ENCODE results near the gene ADGRA3.
"Not testable (repeated sequence)": the region's sequence is repeated elsewhere in the genome, so short reads cannot be mapped to it uniquely, and the experiment has no call there.

The ADGRA3 gene

DNA sequence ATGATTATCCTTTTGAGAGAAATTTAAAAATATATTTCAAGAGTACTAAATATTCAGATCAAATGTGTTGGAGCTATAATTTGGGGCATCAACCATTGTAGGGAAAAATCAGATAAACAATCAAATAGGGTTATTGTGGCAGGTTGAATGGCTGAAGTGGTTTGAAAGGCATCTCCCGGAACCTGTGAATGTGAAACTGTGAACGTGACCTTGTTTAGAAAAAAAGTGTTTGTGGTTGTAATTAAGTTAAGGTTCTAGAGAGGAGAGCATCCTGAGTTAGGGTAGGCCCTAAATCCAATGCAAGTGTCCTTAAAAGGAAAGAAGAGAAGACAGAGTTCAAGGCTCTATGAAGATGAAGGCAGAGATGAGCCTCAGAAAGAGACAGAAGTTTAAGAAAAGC, 37.4 kb downstream of the ADGRA3 start:
- no peak for DNase-seq

DNA sequence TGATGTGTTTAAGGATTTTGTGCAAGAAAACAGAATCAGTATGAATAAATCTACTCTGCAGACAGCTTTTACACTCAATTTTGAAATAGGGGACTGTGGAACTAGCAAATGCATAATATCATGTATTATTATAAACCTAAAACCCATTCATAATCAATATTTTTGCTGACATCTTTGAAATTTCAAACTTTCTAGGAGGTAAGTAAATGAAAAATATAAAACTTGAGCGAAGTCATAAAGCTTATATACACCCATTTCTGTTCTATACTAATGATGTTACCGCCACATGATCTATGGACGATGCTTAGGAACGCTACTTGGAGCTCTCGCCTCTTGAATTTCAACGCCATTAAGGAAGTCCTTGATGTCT, 38.1 kb downstream of the ADGRA3 start:
- no peak for DNase-seq

DNA sequence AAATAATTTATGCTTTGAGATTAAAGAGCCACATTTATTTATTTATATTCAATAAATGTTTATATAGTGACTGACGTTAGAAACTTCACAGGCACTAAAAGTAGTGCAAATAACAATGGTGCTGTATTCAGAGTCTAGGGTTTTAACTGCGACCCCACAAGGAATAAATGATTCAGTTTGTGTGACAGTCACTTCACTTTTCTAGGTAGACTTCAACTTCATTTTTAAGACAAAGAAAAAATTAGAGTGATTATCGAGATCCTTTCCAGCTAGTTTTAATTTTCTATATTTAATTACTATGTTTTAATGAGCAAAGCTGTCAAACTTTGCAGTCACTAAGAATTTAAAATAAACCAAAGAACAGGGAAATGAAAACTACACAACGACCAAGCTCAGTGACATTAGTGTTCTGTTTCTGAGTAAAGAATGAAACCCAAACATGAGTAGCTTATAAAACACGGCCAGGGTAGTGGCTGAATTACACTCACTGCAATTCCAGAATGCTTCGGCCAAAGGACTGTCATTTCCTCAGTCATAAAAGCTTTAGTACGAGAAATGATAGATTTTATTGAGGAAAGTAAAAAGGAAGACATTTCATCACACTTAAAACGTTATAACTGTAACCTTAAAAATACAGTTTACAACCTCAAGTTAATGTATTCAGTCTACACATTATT, 38.6 kb downstream of the ADGRA3 start:
- no peak for DNase-seq

DNA sequence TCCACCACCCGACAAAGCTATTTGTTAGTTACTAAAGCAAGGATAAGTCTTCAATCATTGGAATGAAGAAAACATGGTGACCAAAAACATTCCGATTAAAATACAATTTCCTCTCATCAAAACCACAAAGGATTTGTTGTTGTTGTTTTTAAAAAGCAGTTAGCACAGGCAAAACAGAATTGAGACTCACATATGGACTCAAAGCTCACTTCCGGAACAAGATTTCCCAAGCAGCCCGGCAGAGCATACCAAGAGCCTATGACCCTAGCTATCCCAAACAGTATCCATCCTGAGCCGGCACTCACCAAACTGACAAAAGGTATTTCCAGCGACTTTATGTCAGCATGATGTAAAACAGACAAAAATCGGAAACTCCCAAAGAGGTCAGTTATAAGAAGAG, 39.9 kb downstream of the ADGRA3 start:
- DNase-seq, result no peak

DNA sequence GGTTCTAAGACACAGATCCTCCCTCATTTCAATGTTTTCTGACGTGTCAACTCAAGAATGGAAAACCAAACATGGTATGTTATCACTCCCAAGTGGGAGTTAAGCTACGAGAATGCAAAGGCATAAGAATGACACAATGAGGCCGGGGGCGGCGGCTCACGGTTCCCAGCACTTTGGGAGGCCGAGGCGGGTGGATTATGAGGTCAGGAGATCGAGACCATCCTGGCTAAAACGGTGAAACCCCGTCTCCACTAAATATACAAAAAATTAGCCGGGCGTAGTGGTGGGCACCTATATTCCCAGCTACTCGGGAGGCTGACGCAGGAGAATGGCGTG, 40.6 kb downstream of the ADGRA3 start:
- DNase-seq, result not testable (repeated sequence)

DNA sequence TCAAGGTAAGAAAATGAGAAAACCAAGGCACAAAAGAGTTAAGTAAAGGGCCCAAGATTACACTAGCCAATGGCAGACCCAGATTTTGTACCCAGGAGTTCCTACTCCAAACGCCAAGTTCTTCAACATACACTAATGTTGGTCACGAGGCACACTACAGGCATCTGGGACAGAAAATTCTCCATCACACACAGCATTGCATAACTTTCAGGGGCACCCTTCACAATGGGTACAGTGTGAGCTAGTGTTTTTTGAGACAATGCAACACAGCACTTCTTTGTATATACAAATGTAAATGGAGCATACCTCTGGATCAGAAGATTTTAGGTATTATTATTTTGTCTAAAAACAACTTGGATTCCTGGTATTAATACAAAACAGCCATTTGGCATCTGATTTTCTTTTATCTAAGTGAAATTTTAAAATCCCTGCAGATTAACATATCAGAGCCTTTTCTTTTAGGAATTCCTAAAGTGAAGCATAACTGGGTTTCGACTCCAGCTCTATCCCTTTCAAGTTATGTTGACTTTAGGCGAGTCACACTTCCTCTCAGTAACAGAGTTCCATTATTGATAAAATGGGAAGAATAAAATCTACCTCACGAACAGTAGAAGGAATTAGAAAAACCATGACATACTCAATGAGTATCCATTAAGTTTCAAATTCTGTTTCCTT, 41.1 kb downstream of the ADGRA3 start:
- no peak for DNase-seq

DNA sequence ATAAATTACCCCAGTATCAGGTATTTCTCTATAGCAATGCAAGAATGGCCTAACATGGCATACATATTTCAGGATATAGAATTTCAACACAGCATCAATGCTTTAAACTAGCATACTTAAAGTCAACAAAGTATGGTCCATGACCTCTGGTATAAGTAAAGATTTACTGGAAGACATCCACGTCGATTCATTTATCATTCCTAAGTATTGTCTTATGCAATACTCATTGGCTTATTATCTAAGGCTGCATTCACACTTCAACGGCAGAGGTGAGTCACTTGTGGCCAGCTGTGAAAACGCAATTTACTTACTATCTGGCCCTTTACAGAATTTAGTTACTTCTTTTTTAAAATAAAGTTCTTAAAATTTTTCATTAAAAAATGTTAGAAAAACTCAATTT, 42.6 kb downstream of the ADGRA3 start:
- no peak for DNase-seq

DNA sequence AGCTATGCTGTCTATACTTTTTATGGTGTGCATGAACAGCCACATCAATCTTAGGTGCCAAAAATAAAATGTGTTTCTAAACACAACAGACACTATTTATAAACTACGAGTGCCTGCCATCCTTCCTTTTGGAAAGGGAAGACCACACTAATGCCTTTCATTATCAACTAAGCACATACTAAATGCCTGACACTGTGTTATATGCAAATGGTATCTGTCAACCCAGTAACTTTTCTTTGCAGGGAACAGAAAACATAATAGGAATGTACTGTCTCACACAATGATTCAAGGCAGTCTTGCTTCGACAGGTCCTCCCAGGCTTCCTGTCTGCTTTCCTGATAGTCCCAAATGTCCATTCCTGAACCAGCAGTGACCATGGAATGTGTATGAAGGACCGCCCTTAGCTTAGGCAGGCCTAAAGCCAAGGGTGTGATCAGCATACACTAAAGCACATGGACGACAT, 43.8 kb downstream of the ADGRA3 start:
- DNase-seq, result no peak

DNA sequence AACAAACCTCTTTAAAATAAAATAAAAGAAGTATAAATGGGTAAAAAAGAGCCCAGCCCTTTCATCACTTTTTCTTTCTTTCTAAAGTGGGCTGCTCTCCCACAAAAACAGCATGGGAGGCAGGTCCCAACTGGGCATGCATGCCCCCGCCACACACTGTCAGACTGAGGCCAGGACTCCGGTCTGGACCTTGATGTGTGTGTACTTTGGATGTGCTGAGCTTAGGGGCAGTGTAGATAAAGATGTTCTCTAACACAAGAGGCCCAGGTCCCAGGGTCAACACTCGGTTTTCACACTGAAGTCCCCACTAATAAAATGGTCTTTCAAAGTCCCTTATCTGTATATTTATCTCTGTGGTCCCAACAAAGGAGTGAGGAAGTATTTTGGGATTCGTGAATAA, 44.4 kb downstream of the ADGRA3 start:
- no peak for DNase-seq

DNA sequence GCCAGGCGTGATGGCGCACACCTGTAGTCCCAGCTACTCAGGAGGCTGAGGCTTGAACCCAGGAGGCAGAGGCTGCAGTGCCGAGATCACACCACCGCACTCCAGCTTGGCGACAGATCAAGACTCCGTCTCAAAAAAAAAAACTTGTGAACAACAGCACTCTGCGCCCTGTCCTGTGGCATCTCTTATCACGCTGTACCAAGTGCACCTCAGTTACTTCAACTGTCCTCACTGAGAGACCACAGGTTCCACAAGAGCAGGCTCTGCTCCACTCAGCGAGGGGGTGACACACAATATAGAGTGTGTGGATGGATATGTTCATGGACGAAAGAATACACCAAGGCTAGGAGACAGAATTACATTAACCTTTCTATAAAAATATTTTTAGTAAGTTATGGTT, 49.3 kb downstream of the ADGRA3 start:
- no peak for DNase-seq

DNA sequence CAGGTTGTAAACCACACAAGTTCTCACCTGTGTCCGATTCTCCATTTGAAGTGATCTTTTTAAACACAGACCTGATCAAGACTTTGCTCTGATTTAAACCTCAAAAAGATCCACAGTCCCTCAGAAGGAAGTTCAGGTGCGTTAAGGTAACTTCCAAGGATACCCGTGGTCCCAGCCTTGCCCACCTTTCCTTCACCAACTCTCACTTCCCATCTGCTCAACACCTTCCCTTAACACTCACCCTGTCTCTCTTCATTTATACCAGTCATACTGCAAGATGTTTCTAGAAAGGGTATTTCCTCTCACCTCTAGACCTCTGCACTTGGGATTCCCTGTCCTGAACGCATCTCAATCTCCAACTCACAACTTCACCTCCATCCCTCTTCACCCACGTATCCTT, 49.9 kb downstream of the ADGRA3 start:
- DNase-seq, result no peak

DNA sequence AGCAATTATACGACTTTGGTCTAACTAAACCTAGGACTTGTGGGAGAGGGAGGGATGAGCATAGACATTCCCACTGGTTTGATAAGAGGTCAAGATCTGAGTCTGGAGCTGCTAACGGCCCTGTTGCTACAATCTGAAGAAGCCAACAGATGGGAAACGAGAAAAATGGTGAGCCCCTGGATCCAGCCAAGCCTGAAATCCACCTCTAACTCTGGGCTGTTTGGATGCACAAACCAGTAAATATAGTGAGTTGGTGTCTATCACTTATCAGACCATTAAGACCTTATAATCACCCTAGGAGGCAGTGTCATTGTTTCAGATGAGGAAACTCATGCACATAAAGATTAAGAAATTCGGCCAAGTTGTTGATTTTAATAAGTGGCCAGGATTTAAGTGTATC, 50.5 kb downstream of the ADGRA3 start:
- no peak for DNase-seq

DNA sequence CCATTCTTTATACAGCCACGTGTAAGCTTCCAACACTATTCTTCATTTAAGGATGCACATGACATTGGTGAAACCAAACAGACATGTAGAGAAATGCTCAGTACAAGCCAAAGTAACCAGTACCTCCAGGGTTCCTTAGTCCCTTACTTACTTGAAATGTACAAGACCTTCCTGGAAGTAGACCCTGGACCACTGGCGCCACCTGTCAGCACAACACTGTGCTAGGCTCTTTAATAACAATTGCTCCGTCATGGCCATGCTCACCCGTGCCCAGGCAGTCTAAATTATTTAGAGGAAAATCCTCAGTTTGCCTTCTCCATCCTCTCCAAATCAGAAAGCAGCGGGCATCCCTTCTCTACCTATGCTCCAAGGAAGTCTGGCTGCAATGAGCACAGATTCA, 52.7 kb downstream of the ADGRA3 start:
- no peak for DNase-seq

DNA sequence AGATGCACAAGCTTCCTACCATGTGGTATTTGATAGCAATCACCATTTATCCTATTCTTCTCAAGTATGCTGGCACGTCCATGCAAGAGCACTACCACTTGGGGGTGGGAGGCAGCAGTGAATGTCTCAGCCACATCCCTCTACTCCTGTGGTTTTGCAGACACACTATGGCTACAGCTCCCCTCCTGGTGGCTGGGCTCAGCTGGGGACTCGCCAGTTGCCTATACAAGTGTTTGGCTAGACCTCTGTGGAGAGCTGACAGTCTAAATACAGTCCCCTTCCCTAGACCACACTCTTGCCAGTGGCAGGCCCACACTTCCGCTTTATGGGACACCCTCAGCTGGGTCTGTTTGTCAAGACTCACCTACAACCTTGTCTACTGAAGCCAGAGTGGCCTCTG, 53.2 kb downstream of the ADGRA3 start:
- DNase-seq, result no peak

DNA sequence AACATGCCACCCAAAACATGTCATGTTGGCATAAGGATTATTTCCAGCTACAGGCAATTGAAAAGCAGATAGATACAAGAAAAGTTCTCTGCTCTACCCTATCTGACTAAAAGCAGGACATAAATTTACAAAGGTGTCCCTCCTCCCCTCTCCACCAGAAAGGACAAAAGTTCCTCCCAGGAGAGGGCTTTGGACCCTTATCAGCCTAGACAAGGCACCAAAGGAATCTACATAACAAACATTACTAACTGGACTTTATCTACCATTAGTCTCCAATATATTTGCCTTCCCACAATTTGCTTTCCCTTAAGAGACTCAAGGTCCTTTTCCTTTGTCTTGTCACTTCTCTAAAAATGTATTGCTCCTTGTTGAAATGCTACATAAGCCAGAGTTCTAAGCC, 55.6 kb downstream of the ADGRA3 start:
- no peak for DNase-seq

DNA sequence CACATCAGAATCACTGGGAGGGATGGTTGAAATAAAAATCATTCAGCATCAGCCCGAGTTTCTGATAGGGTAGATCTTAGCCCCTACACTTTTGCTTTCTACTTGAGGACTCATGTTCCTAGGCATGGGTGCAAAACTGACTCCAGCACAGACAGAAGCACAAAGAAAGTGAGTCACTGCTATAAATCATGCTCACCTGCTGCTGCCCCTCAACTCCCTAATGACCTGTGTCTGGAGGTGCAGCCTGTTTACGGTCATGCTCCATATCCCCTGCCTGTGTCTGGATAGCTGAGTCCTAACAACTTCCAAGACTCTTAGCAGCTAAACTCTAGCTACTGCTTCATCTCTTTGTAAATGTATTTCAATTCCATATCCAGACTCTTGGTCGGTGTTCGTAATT, 57.8 kb downstream of the ADGRA3 start:
- no peak for DNase-seq

DNA sequence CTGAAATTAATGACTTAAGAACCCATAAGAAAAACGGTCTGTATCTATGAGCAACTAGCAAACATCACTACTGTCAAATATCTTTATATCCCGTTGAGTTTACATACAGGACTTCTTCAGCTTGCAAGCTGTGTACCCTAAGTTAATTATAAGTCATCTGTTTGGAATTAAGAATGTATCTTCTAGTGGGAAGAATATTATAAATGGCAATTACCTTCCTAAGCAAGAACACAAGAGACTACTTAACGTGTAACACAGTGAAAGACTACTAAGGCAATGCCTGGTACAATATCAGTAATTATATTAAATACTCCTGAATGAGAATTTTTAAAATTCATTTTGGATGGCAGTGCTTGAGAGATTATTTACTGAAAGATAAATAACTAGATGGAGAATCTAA, 58.5 kb downstream of the ADGRA3 start:
- no peak for DNase-seq

DNA sequence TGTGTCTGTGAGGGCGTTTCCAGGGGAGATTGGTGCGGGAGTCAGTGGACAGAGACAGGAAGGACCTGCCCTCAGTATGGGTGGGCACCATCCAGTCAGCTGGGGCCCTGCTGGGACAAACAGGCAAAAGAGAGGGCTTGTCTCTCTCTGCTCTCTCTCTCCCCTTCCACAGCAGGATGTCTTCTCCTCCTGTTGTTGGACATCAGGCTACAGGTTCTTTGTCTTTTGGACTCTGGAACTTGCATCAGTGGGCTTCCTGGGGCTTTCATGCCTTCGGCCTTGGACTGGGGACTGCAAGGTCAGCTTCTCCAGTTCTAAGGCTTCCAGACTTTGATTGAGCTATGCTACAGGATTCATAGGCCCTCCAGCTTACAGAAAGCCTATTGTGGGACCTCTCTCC, 59.6 kb downstream of the ADGRA3 start:
- DNase-seq, result no peak

DNA sequence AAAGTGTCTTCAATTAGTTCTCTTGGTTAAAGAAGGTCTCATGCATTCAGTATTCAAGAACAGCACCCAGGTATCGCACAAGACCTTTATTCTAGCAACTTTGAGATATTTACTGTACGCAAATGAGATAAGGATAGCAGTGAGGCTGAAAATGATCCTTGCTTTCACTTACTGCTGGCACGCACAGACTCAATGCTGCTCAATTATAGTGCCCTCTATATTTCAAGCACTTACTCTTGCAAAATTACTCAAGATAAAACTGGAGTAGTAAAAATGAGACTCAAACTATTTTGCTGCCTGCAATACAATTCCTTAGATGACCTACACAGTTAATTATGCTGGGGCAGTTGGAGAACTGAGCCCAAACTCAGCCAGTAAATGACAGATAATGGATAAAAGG, 60.9 kb downstream of the ADGRA3 start:
- DNase-seq, result no peak

DNA sequence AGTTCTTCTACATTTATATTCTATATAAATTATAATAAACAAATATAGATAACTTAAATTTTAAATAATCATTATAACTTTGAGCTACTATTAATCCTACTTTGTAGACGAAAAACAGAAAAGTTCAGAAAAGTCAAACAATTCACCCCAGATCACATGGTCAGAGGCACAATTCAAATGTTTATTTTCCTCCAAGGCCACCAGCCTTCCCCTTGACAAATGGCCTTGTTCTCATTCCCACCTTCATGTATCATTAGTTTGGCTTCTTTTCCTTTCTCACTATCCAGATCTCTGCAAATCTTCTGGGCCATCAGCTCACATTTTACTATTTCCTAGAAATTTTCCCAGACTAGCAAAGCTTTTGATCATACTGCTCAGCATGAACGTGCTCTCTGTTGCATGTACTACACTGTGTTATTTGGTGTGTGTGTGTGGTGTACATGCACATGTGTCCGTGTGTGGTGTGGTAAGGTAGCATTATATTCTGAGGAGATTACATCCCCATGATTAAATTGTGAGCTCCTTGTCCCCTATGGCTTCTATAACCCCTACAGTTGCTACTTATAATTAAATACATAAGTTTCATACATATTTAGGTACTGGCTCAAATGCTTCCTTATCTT, 61.5 kb downstream of the ADGRA3 start:
- no peak for DNase-seq

DNA sequence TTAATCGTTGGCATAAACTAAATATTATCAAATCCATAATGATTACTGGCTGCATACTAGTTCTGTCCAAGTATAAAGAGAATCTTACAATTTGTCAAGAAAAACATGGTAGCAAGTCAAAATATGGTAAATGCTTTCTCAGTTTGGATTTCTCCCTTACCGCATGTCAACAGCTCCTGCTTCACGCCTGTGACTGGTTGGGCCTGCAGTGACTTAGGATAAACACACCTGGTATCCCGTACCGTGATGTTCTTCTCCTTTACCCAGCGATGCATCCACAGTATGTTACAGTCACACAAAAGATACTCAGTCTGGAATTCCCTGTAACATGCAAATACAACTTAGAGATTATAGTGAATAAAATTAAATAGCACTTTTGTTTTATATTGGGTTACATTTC, 71.1 kb downstream of the ADGRA3 start:
- DNase-seq, result no peak

DNA sequence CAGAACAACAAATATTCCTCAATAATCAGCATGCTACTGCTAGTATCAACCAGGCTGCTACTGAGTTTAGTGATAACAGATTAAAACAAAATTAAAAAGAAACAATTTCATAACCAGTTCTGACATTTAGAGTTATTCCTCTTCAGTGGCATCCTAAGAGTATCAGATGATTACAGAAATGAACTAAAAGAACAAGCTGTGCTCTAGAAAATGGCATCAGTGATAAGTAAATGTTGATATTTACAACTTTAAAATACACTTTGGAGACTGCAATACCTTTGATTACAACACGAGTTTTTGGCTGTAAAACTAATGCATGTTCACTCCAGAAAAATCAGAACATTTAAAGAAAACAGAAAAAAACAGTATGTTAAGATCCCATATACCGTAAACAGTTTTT, 72.9 kb downstream of the ADGRA3 start:
- DNase-seq, result no peak

DNA sequence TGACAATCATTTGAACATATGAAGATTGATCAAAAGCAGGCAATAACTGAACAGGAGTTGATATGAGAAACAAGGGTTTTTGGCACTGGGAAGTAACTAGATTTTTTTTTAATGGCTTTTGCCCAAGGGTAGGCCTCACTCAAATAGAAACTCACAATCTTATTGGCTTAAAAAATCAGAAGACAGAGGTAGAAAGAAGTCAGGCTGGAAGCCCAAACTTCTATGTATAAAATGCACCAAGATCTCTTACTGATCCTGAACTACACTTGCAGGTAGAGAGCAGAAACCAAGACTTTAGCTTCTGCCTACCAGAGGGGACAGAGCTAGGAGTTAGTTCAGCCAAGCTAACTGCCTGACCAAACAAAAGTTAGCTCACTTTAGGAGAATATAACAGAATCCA, 74.9 kb downstream of the ADGRA3 start:
- no peak for DNase-seq

DNA sequence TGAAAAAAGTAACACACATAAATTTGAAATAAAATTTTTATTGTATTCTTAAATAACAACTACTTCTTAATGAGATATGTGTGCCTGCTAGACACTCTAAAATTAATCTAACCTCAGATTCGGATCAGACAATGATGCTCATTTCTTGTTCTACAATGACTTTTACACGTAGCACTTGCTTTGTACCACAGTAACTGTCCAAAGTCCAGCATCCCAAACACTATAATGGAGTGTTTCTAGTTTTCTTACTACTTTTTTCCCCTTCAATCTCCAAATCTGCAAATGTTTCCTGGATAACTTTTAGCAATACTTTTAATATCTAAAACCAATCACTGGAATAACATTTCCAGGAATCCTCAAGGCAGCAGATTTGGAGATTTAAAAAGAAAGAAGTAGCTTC, 75.9 kb downstream of the ADGRA3 start:
- DNase-seq, result no peak

DNA sequence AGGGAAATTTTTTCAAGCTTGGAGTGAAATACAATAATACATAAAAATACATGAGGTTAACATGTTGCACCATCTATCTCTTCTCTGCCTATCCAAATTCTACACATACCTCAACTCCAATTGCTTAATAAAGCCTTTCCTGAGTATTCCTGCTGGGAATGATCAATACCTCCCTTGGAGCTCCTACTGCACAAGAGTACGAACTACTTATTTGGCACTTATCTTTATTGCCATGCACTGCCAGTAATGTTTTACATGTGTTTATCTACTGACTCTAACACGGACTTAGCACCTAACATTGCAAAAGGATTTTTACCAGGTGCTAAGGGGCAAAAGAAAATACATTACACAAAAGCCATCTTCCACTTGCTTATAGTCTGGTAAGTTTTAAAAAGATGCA, 80.2 kb downstream of the ADGRA3 start:
- DNase-seq, result no peak
